Endothelial cell of umbilical vein (primary cell): ENCODE measurements around the gene TRERF1. TPM values are rescaled to one million over a fixed set of nuclear protein-coding genes. Genes with fewer than 3 reads are reported as not detected.
"Not testable (repeated sequence)": the region's sequence is repeated elsewhere in the genome, so short reads cannot be mapped to it uniquely, and the experiment has no call there.

ENCODE experiments used
- BruUV-seq: library from RNA; stranded (reverse); fragments of 400-500 nt; replicated peaks from 2 replicates; lab custom pipeline; 2021; lab: Mats Ljungman, UMichigan
- CTCF ChIA-PET: fragments of 300-600, 350-600 bp; sonication (Branson Sonifier 250); formaldehyde crosslinking; loops from one replicate; lab custom pipeline; 2021; ENCODE audit warnings: antibody characterized with exemption, inconsistent platforms; lab: Charles Lee
- POLR2A ChIA-PET: fragments of 300-600, 350-600 bp; sonication (Branson Sonifier 250); formaldehyde crosslinking; loops from one replicate; lab custom pipeline; 2021; ENCODE audit warnings: antibody characterized with exemption, inconsistent platforms; lab: Charles Lee
- DNase-seq: peaks from one replicate; pipeline ENCODE4 v3.0.0-alpha.2; 2011; ENCODE audit warnings: low read depth, low spot score
- FAIRE-seq: peaks from 2 replicates; lab custom pipeline; 2011; peaks lifted over from hg19 to GRCh38; lab: Jason Lieb, UNC
- H2AFZ ChIP-seq: 2 replicates; pipeline ENCODE4 v1.6.0; 2012; ENCODE audit warnings: low read depth, low read length, control low read depth, inconsistent platforms
- H3K27ac ChIP-seq: 2 replicates; pipeline ENCODE4 v1.5.1; 2011; ENCODE audit warnings: low read depth, mild to moderate bottlenecking, control low read depth, low read length, moderate library complexity; ENCODE audit not compliant: insufficient read depth
- H3K27me3 ChIP-seq, 2 experiments: 2 replicates each; pipeline versions ENCODE4 v1.6.0 to v1.6.1; 2011; ENCODE audit warnings: low read length in 2 of 2, mixed read lengths in 1 of 2; ENCODE audit not compliant: control insufficient read depth in 2 of 2, insufficient read depth in 2 of 2
- H3K36me3 ChIP-seq, 2 experiments: 2 replicates in 1 of 2; 3 replicates in 1 of 2; pipeline ENCODE4 v1.5.1; 2011; ENCODE audit warnings: low read length in 2 of 2, mild to moderate bottlenecking in 1 of 2, moderate library complexity in 1 of 2; ENCODE audit not compliant: control insufficient read depth in 2 of 2, insufficient read depth in 2 of 2; ENCODE audit errors: extremely low read depth in 1 of 2
- H3K4me1 ChIP-seq: 3 replicates; pipeline ENCODE4 v1.5.1; 2011; ENCODE audit warnings: mild to moderate bottlenecking, low read length; ENCODE audit not compliant: control insufficient read depth, insufficient read depth; ENCODE audit errors: extremely low read depth
- H3K4me2 ChIP-seq: 2 replicates; pipeline ENCODE4 v1.6.1; 2011; ENCODE audit warnings: low read length, control low read depth, mixed read lengths; ENCODE audit not compliant: insufficient read depth
- H3K4me3 ChIP-seq, 3 experiments: fragments of 200-600 bp in 1 of 3; sonication (generic), shearing (Covaris generic) in 1 of 3; replicated peaks in 1 of 3; 2 replicates each; pipeline ENCODE4 v1.5.1; 2011 to 2016; ENCODE audit warnings: control low read depth in 3 of 3, low read length in 3 of 3, mild to moderate bottlenecking in 2 of 3, inconsistent platforms in 1 of 3, low read depth in 1 of 3, moderate library complexity in 1 of 3; ENCODE audit not compliant: insufficient read depth in 1 of 3
- H3K79me2 ChIP-seq: 2 replicates; pipeline ENCODE4 v1.6.0; 2012; ENCODE audit warnings: low read length, inconsistent platforms; ENCODE audit not compliant: control insufficient read depth, insufficient read depth
- H3K9ac ChIP-seq: replicated peaks from 2 replicates; pipeline ENCODE3; 2011; ENCODE audit warnings: low read length, control low read depth; ENCODE audit not compliant: insufficient read depth; ENCODE audit errors: extremely low read depth
- H3K9me1 ChIP-seq: replicated peaks from 3 replicates; pipeline ENCODE4 v1.6.0; 2011; ENCODE audit warnings: mild to moderate bottlenecking, low read length; ENCODE audit not compliant: control insufficient read depth, insufficient read depth; ENCODE audit errors: extremely low read depth
- H3K9me3 ChIP-seq: replicated peaks from 2 replicates; pipeline ENCODE4 v1.5.1; 2012; ENCODE audit warnings: low read length, inconsistent platforms; ENCODE audit not compliant: control insufficient read depth, insufficient read depth
- H4K20me1 ChIP-seq: replicated peaks from 2 replicates; pipeline ENCODE3; 2011; ENCODE audit warnings: mild to moderate bottlenecking, low read length; ENCODE audit not compliant: control insufficient read depth, insufficient read depth; ENCODE audit errors: extremely low read depth
- EZH2 ChIP-seq: IDR thresholded peaks from 2 replicates; pipeline ENCODE4 v1.6.1; 2012; ENCODE audit warnings: borderline replicate concordance, low read depth, mild to moderate bottlenecking, moderate library complexity, low read length, inconsistent platforms; ENCODE audit not compliant: severe bottlenecking
- FOS ChIP-seq: IDR thresholded peaks from 2 replicates; pipeline ENCODE4 v1.6.1; 2011; ENCODE audit warnings: mild to moderate bottlenecking, low read length, moderate library complexity, borderline replicate concordance; ENCODE audit not compliant: insufficient read depth
- JUN ChIP-seq: IDR thresholded peaks from 2 replicates; pipeline ENCODE4 v1.6.1; 2011; ENCODE audit warnings: borderline replicate concordance, low read depth; ENCODE audit not compliant: insufficient read length, insufficient read depth
- MAX ChIP-seq: IDR thresholded peaks from 2 replicates; pipeline ENCODE4 v1.6.1; 2011; ENCODE audit not compliant: insufficient read depth, insufficient read length
- MYC ChIP-seq: IDR thresholded peaks from one replicate; pipeline ENCODE4 v1.6.1; 2011; ENCODE audit warnings: mild to moderate bottlenecking, low read depth, low read length
- POLR2A ChIP-seq: IDR thresholded peaks from 2 replicates; pipeline ENCODE4 v1.6.1; 2012; ENCODE audit warnings: low read depth, mild to moderate bottlenecking, control low read depth, low read length
- POLR2AphosphoS5 ChIP-seq: IDR thresholded peaks from 2 replicates; pipeline ENCODE4 v1.6.1; 2012; ENCODE audit warnings: low read depth, mild to moderate bottlenecking, control low read depth, low read length, moderate library complexity; ENCODE audit not compliant: insufficient read depth
- dilution Hi-C: fragments of 300-500 bp; cut with MboI; formaldehyde crosslinking; loops from one replicate; pipeline ENCODE4 v1.15.0; 2019; ENCODE audit warnings: low sequenced_read_pairs; ENCODE audit not compliant: extremely low pct_ligation_motif_present
- intact Hi-C: fragments of 100-400 bp; cut with micrococcal nuclease; formaldehyde crosslinking; loops from one replicate; pipeline ENCODE4 v1.10.0; 2022
- polyA plus RNA-seq, 4 experiments: library from polyadenylated mRNA; depleted of rRNA in 3 of 4; stranded (reverse) in 3 of 4; unstranded in 1 of 4; fragments of >200 nt; gene quantifications; 2 replicates each; pipeline versions ENCODE4 v1.2.1 to v1.2.3, GENCODE V29; 2011 to 2012; ENCODE audit warnings: missing spikeins in 1 of 4
- total RNA-seq: library from RNA; stranded (reverse); gene quantifications from 2 replicates; pipeline ENCODE4 v1.2.3, GENCODE V29; 2021

TRERF1 gene
- total and polyA plus RNA-seq, 2 donors (not counting 3 experiments of a cell fraction or from before 2014, with no cell fraction given), result 0.73 to 5.5 TPM

- H3K27me3 ChIP-seq, DNase-seq, H3K27ac ChIP-seq, POLR2A ChIA-PET, intact Hi-C loops, H3K79me2 ChIP-seq, H3K4me1 ChIP-seq, dilution Hi-C loops, H4K20me1 ChIP-seq, H2AFZ ChIP-seq, FAIRE-seq, H3K9ac ChIP-seq, H3K9me1 ChIP-seq, H3K4me3 ChIP-seq, BruUV-seq, H3K9me3 ChIP-seq, H3K36me3 ChIP-seq, H3K4me2 ChIP-seq: not testable (repeated sequence)
- CTCF ChIA-PET, result interaction anchor here (1.0 kb wide), 1 partner anchor 65 kb away, joined by 3 read pairs; no protein-coding TSS in a partner anchor
These were observed 126.9 kb downstream of the TRERF1 start for GRCh38 chr6:42324656-42325324.

GRCh38 chr6:42322676-42323075 lies 129.1 kb downstream of the TRERF1 start:
- Histone ChIP-seq H3K4me2 (no peak overlapping the region), H4K20me1 (no peaks in the 10 kb centered on the region), H3K9me3 (no peaks in the 10 kb centered on the region), H3K27me3 (peaks cover 0 to 2% of the 10 kb centered on the region in 2 experiments), H3K27ac (no peak overlapping the region), H3K9ac (no peak overlapping the region), H2AFZ (no peak overlapping the region), H3K4me1 (no peaks in the 10 kb centered on the region), H3K9me1 (no peaks in the 10 kb centered on the region), H3K36me3 (no peaks in the 10 kb centered on the region), H3K79me2 (no peaks in the 10 kb centered on the region), H3K4me3 (no peak overlapping the region)
- ChIA-PET CTCF (no interaction called here), POLR2A (no interaction called here)
- DNase-seq (no peak), FAIRE-seq (no peak)
- intact Hi-C loops (no loop called here), dilution Hi-C loops (no loop called here)
- TF ChIP-seq POLR2A (no peak), JUN (no peak), MAX (no peak), POLR2AphosphoS5 (no peak), MYC (no peak), FOS (no peak), EZH2 (no peak)
- BruUV-seq, result no TSS peak
